Panc1 (cell line): ENCODE results near the gene RGS6. TPM values are rescaled to one million over a fixed set of nuclear protein-coding genes. Genes with fewer than 3 reads are reported as not detected.

Source experiments
- ATAC-seq: fragments of 200-7000 bp; cut with Tn5 transposase; 2 replicates; pipeline ENCODE4 v1.9.1; 2020; ENCODE audit warnings: mild to moderate bottlenecking, moderate library complexity
- BruUV-seq: library from RNA; stranded (reverse); fragments of 400-500 nt; replicated peaks from 2 replicates; lab custom pipeline; 2021; lab: Mats Ljungman, UMichigan
- CTCF ChIA-PET: fragments of 300-600 bp; sonication (Branson Sonifier 250); formaldehyde crosslinking; loops from one replicate; lab custom pipeline; 2022; ENCODE audit warnings: antibody characterized with exemption; lab: Charles Lee
- POLR2A ChIA-PET: fragments of 300-600 bp; sonication (Branson Sonifier 250); formaldehyde crosslinking; loops from one replicate; lab custom pipeline; 2022; ENCODE audit warnings: antibody characterized with exemption; lab: Charles Lee
- DNase-seq: peaks from one replicate; pipeline ENCODE4 v3.0.0-alpha.2; 2010; ENCODE audit warnings: low read depth, low spot score
- H3K27ac ChIP-seq: 2 replicates; pipeline ENCODE4 v1.5.1; 2011; ENCODE audit warnings: mild to moderate bottlenecking, low read length, inconsistent platforms
- H3K27me3 ChIP-seq: fragments of 200-500 bp; sonication (Bioruptor generic); 2 replicates; pipeline ENCODE4 v1.6.0; 2014; ENCODE audit warnings: low read length, inconsistent platforms; ENCODE audit not compliant: control insufficient read depth, insufficient read depth
- H3K36me3 ChIP-seq: fragments of 200-500 bp; sonication (Bioruptor generic); 2 replicates; pipeline ENCODE4 v1.5.1; 2014; ENCODE audit warnings: inconsistent platforms, mild to moderate bottlenecking, low read length, moderate library complexity; ENCODE audit not compliant: control insufficient read depth, insufficient read depth
- H3K4me1 ChIP-seq: 2 replicates; pipeline ENCODE4 v1.5.1; 2011; ENCODE audit warnings: inconsistent platforms, mild to moderate bottlenecking, low read length, moderate library complexity; ENCODE audit not compliant: control insufficient read depth, insufficient read depth
- H3K4me3 ChIP-seq, 2 experiments: 2 replicates each; pipeline ENCODE4 v1.5.1; 2011 to 2012; ENCODE audit warnings: low read depth in 2 of 2, low read length in 2 of 2, mild to moderate bottlenecking in 2 of 2, inconsistent platforms in 1 of 2, moderate library complexity in 1 of 2
- H3K9me3 ChIP-seq: fragments of 200-500 bp; sonication (Bioruptor generic); 2 replicates; pipeline ENCODE4 v1.5.1; 2014; ENCODE audit warnings: low read depth, mild to moderate bottlenecking, inconsistent platforms, low read length, moderate library complexity; ENCODE audit not compliant: control insufficient read depth, insufficient read depth
- POLR2AphosphoS5 ChIP-seq: IDR thresholded peaks from 2 replicates; pipeline ENCODE4 v1.6.1; 2012; ENCODE audit warnings: mild to moderate bottlenecking, low read depth, low read length, moderate library complexity
- SIN3A ChIP-seq: IDR thresholded peaks from 2 replicates; pipeline ENCODE4 v1.6.1; 2012; ENCODE audit warnings: low read depth, mild to moderate bottlenecking, low read length, moderate library complexity, borderline replicate concordance; ENCODE audit not compliant: insufficient read depth
- TCF7L2 ChIP-seq: IDR thresholded peaks from 2 replicates; pipeline ENCODE4 v1.6.1; 2011; ENCODE audit warnings: mild to moderate bottlenecking, low read depth, low read length, inconsistent platforms
- in situ Hi-C: cut with HindIII; loops from 2 replicates; pipeline ENCODE4 v1.10.0; 2016; ENCODE audit warnings: low sequenced_read_pairs, low pct_unique_long_range_greater_than_20kb
- intact Hi-C: fragments of 100-400 bp; cut with micrococcal nuclease; formaldehyde crosslinking; loops from one replicate; pipeline ENCODE4 v1.10.0; 2022; ENCODE audit not compliant: unreplicated experiment
- total RNA-seq: library from RNA; stranded (reverse); gene quantifications from one replicate; pipeline ENCODE4 v1.2.1, GENCODE V29; 2021; ENCODE audit not compliant: unreplicated experiment
- TF ChIP-seq, protein P1 (sequence below): fragments of 450-650 bp; IDR thresholded peaks from 2 replicates; pipeline ENCODE4 v1.5.1; 2017; ENCODE audit warnings: mild to moderate bottlenecking
- TF ChIP-seq, protein P2 (sequence below), 2 experiments: IDR thresholded peaks; 2 replicates each; pipeline ENCODE4 v1.6.1; 2011 to 2012; ENCODE audit warnings: low read depth in 2 of 2, control low read depth in 1 of 2, low read length in 1 of 2, mild to moderate bottlenecking in 1 of 2, moderate library complexity in 1 of 2; ENCODE audit not compliant: insufficient read depth in 1 of 2

RGS6 gene
- total RNA-seq, 1 experiment from 2014 or later, result not detected

DNA sequence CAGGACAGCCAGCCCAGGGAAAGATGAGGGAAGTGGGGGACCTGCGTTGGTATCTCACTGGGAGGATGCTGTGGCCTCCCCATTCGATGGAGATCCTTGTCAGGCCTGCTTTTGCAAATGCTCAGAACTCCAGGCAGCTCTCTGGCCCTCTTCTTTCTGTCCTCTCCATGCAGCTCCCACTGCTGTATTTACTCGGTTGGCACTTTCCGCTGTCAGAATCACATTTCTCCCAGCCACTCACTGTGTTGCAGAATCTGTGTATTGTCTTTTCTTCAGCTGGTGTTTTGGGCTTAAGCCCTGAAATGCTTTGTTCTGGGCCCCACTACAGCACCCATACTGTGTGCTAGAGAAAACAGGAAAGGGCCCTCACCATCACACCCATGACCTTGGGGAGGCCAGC, 401.1 kb downstream of the RGS6 start:
- in situ Hi-C loops (no loop called here), intact Hi-C loops (no loop called here)
- no peak for DNase-seq
- H3K9me3 ChIP-seq, result no peaks in the 10 kb centered on the region
- no peaks in the 10 kb centered on the region for H3K4me1 ChIP-seq
- no peak overlapping the region for H3K4me3 ChIP-seq
- CTCF ChIA-PET, result no interaction called here
- no peak for TF ChIP-seq SIN3A
- TF ChIP-seq POLR2AphosphoS5, result no peak
- TF ChIP-seq, protein P1, sequence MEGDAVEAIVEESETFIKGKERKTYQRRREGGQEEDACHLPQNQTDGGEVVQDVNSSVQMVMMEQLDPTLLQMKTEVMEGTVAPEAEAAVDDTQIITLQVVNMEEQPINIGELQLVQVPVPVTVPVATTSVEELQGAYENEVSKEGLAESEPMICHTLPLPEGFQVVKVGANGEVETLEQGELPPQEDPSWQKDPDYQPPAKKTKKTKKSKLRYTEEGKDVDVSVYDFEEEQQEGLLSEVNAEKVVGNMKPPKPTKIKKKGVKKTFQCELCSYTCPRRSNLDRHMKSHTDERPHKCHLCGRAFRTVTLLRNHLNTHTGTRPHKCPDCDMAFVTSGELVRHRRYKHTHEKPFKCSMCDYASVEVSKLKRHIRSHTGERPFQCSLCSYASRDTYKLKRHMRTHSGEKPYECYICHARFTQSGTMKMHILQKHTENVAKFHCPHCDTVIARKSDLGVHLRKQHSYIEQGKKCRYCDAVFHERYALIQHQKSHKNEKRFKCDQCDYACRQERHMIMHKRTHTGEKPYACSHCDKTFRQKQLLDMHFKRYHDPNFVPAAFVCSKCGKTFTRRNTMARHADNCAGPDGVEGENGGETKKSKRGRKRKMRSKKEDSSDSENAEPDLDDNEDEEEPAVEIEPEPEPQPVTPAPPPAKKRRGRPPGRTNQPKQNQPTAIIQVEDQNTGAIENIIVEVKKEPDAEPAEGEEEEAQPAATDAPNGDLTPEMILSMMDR, result no peak
- TF ChIP-seq TCF7L2, result no peak
- TF ChIP-seq, protein P2, sequence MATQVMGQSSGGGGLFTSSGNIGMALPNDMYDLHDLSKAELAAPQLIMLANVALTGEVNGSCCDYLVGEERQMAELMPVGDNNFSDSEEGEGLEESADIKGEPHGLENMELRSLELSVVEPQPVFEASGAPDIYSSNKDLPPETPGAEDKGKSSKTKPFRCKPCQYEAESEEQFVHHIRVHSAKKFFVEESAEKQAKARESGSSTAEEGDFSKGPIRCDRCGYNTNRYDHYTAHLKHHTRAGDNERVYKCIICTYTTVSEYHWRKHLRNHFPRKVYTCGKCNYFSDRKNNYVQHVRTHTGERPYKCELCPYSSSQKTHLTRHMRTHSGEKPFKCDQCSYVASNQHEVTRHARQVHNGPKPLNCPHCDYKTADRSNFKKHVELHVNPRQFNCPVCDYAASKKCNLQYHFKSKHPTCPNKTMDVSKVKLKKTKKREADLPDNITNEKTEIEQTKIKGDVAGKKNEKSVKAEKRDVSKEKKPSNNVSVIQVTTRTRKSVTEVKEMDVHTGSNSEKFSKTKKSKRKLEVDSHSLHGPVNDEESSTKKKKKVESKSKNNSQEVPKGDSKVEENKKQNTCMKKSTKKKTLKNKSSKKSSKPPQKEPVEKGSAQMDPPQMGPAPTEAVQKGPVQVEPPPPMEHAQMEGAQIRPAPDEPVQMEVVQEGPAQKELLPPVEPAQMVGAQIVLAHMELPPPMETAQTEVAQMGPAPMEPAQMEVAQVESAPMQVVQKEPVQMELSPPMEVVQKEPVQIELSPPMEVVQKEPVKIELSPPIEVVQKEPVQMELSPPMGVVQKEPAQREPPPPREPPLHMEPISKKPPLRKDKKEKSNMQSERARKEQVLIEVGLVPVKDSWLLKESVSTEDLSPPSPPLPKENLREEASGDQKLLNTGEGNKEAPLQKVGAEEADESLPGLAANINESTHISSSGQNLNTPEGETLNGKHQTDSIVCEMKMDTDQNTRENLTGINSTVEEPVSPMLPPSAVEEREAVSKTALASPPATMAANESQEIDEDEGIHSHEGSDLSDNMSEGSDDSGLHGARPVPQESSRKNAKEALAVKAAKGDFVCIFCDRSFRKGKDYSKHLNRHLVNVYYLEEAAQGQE (IDR thresholded peaks at IDR 0.05; ENCODE audit: insufficient read depth in 1 of 2, low read depth in 2 of 2, low read length in 1 of 2), result no peak
- no peaks in the 10 kb centered on the region for H3K27me3 ChIP-seq
- BruUV-seq, result no TSS peak
- no peak overlapping the region for H3K27ac ChIP-seq
- H3K36me3 ChIP-seq, result no peaks in the 10 kb centered on the region
- ATAC-seq, result no peak
- POLR2A ChIA-PET, result interaction anchor here (0.6 kb wide), 1 partner anchor 607 kb away, joined by 3 read pairs; no protein-coding TSS in a partner anchor

DNA sequence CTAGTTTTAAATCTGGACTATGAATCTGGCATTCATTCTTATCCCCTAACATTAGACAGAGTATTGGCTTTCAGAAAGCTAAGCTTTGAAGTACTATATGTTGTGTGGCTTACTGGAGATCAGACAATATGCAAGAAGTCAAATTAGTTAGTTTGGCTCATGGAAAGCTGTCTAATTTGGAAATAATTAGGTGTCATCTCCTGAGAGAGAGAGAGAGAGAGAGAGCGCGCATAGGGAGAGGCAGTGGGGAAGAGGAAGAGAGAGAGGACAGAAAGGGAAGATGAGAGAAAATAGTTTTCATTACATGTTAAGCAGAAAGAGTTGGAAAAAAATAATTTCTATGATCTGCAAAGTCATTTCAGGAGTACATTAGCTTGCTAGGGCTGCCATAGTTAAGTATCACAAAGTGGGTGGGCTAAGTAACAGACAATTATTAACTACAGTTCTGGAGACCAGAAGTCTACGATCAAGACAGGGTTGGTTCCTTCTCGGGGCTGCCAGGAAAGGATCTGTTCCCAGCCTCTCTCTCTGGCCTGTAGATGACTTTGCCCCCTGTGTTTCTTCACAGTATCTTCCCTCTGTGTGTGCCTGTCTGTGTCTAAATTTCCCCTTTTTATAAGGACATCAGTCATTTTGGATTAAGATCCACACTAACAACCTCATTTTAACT, 404.2 kb downstream of the RGS6 start:
- H3K4me3 ChIP-seq, result no peak overlapping the region
- no peak overlapping the region for H3K27ac ChIP-seq
- no peaks in the 10 kb centered on the region for H3K9me3 ChIP-seq
- CTCF ChIA-PET, result no interaction called here
- POLR2A ChIA-PET, result no interaction called here
- H3K4me1 ChIP-seq, result no peaks in the 10 kb centered on the region
- H3K27me3 ChIP-seq, result no peaks in the 10 kb centered on the region
- intact Hi-C loops (no loop called here), in situ Hi-C loops (no loop called here)
- TF ChIP-seq, protein P1, result no peak
- TF ChIP-seq SIN3A, result no peak
- TF ChIP-seq TCF7L2, result no peak
- TF ChIP-seq POLR2AphosphoS5, result no peak
- TF ChIP-seq, protein P2 (IDR thresholded peaks at IDR 0.05; ENCODE audit: insufficient read depth in 1 of 2, low read depth in 2 of 2, low read length in 1 of 2), result no peak
- BruUV-seq, result no TSS peak
- DNase-seq (no peak), ATAC-seq (no peak)
- H3K36me3 ChIP-seq, result no peaks in the 10 kb centered on the region
